Liver (tissue), 9 donors: ENCODE measurements around the gene MAPT. TPM values are rescaled to one million over a fixed set of nuclear protein-coding genes. Genes with fewer than 3 reads are reported as not detected.
A peak's percentile ranks its signal among the peaks of the same experiment; 100 is the strongest.
"Not testable (repeated sequence)": the region's sequence is repeated elsewhere in the genome, so short reads cannot be mapped to it uniquely, and the experiment has no call there.

Experiments used
- DNase-seq: peaks from one replicate; pipeline ENCODE4 v3.0.0-alpha.2; 2017; ENCODE audit warnings: low spot score
- H3K27ac ChIP-seq, 2 donors: one replicate each; pipeline ENCODE4 v1.7.0; 2013; ENCODE audit warnings: inconsistent platforms in 2 of 2, low read length in 2 of 2, control low read depth in 1 of 2, low read depth in 1 of 2, mild to moderate bottlenecking in 1 of 2
- H3K27me3 ChIP-seq, 4 donors: one replicate each; pipeline versions ENCODE4 v1.6.1 to v1.7.0; 2013; ENCODE audit warnings: low read length in 3 of 4, inconsistent platforms in 1 of 4, mild to moderate bottlenecking in 1 of 4, moderate library complexity in 1 of 4; ENCODE audit not compliant: control insufficient read depth in 4 of 4, insufficient read depth in 4 of 4
- H3K36me3 ChIP-seq, 4 donors: one replicate each; pipeline versions ENCODE4 v1.6.1 to v1.7.0; 2013; ENCODE audit warnings: low read length in 3 of 4, mild to moderate bottlenecking in 3 of 4, low read depth in 1 of 4, moderate library complexity in 1 of 4; ENCODE audit not compliant: control insufficient read depth in 4 of 4, insufficient read depth in 3 of 4
- H3K4me1 ChIP-seq, 4 donors: one replicate each; pipeline versions ENCODE4 v1.6.1 to v1.7.0; 2013; ENCODE audit warnings: low read length in 3 of 4, mild to moderate bottlenecking in 3 of 4, moderate library complexity in 1 of 4; ENCODE audit not compliant: control insufficient read depth in 4 of 4, insufficient read depth in 4 of 4
- H3K4me3 ChIP-seq, 3 donors: one replicate each; pipeline versions ENCODE4 v1.6.1 to v1.7.0; 2013; ENCODE audit warnings: low read length in 3 of 3, control low read depth in 1 of 3, low read depth in 1 of 3, mild to moderate bottlenecking in 1 of 3
- H3K9ac ChIP-seq, 2 donors: one replicate each; pipeline ENCODE4 v1.7.0; 2013; ENCODE audit warnings: low read length in 2 of 2, mild to moderate bottlenecking in 2 of 2, moderate library complexity in 2 of 2, control low read depth in 1 of 2, low read depth in 1 of 2
- H3K9me3 ChIP-seq, 4 donors: one replicate each; pipeline versions ENCODE4 v1.6.1 to v1.7.0; 2013; ENCODE audit warnings: low read length in 3 of 4; ENCODE audit not compliant: control insufficient read depth in 4 of 4
- EGR1 ChIP-seq, 2 donors: IDR thresholded peaks; 2 replicates each; pipeline ENCODE4 v1.6.1; 2016 to 2018; ENCODE audit warnings: antibody characterized with exemption in 2 of 2, low read depth in 2 of 2
- FOXA1 ChIP-seq: IDR thresholded peaks from 2 replicates; pipeline ENCODE4 v1.6.1; 2016; ENCODE audit warnings: antibody characterized with exemption
- FOXA2 ChIP-seq: IDR thresholded peaks from 2 replicates; pipeline ENCODE4 v1.6.1; 2016; ENCODE audit warnings: antibody characterized with exemption
- GABPA ChIP-seq, 2 donors: IDR thresholded peaks in 1 of 2; conservative IDR thresholded peaks in 1 of 2; 2 replicates each; pipeline ENCODE4 v1.6.1; 2016; ENCODE audit warnings: antibody characterized with exemption in 2 of 2, mild to moderate bottlenecking in 1 of 2, moderate library complexity in 1 of 2
- HNF4A ChIP-seq, 2 donors: conservative IDR thresholded peaks; 2 replicates each; pipeline ENCODE4 v1.6.1; 2016; ENCODE audit warnings: antibody characterized with exemption in 2 of 2, mild to moderate bottlenecking in 2 of 2
- HNF4G ChIP-seq: IDR thresholded peaks from 2 replicates; pipeline ENCODE4 v1.6.1; 2016; ENCODE audit warnings: antibody characterized with exemption
- JUND ChIP-seq, 2 donors: IDR thresholded peaks; 2 replicates each; pipeline ENCODE4 v1.6.1; 2016; ENCODE audit warnings: antibody characterized with exemption in 2 of 2
- NR2F2 ChIP-seq: IDR thresholded peaks from 2 replicates; pipeline ENCODE4 v1.6.1; 2016; ENCODE audit warnings: antibody characterized with exemption
- RAD21 ChIP-seq, 2 donors: IDR thresholded peaks; 2 replicates each; pipeline ENCODE4 v1.6.1; 2016; ENCODE audit warnings: antibody characterized with exemption in 2 of 2, mild to moderate bottlenecking in 2 of 2
- REST ChIP-seq: IDR thresholded peaks from 2 replicates; pipeline ENCODE4 v1.6.1; 2016; ENCODE audit warnings: antibody characterized with exemption, mild to moderate bottlenecking
- RXRA ChIP-seq, 2 donors: IDR thresholded peaks; 2 replicates each; pipeline ENCODE4 v1.6.1; 2017 to 2018; ENCODE audit warnings: antibody characterized with exemption in 2 of 2, mild to moderate bottlenecking in 1 of 2
- SP1 ChIP-seq: IDR thresholded peaks from 2 replicates; pipeline ENCODE4 v1.6.1; 2018; ENCODE audit warnings: antibody characterized with exemption, mild to moderate bottlenecking
- YY1 ChIP-seq: IDR thresholded peaks from 2 replicates; pipeline ENCODE4 v1.6.1; 2016; ENCODE audit warnings: antibody characterized with exemption, mild to moderate bottlenecking
- ZBTB33 ChIP-seq: IDR thresholded peaks from 2 replicates; pipeline ENCODE4 v1.6.1; 2016; ENCODE audit warnings: antibody characterized with exemption
- WGBS: extraction: QIAGEN DNeasy Blood & Tissue Kit; methylation state at CpG from one replicate; pipeline ENCODE4 v1.1.7; 2013; 5-methylcytosine and 5-hydroxymethylcytosine counted together
- polyA plus RNA-seq, 2 donors: library from polyadenylated mRNA; stranded (reverse) in 1 of 2; unstranded in 1 of 2; fragments of 200-250 nt in 1 of 2; fragments of >200 nt in 1 of 2; fragmentation: Nextera tagmentation in 1 of 2; extraction: Ambion mirVana in 1 of 2; gene quantifications; one replicate each; pipeline versions ENCODE4 v1.2.1 to v1.2.3, GENCODE V29; 2013 to 2015
- total RNA-seq, 2 donors: library from RNA; depleted of rRNA; stranded (reverse); fragments of >200 nt; gene quantifications; one replicate each; pipeline ENCODE4 v1.2.3, GENCODE V29; 2014
- TF ChIP-seq, protein P1 (sequence below): IDR thresholded peaks from 2 replicates; pipeline ENCODE4 v1.6.1; 2016; ENCODE audit warnings: antibody characterized with exemption
- TF ChIP-seq, protein P2 (sequence below): IDR thresholded peaks from 2 replicates; pipeline ENCODE4 v1.6.1; 2016; ENCODE audit warnings: antibody characterized with exemption
- donor health status: healthy.
- donor health status: healthy.
- donor health status: healthy.
- donor health status: healthy.
- donor health status: healthy.

Gene MAPT
- total and polyA plus RNA-seq, 4 donors = 0.05 to 0.67 (median 0.27) TPM

- H3K27me3 ChIP-seq = no peaks in the 10 kb centered on the region
- TF ChIP-seq YY1 = peak; percentile 59
- peak in 1 of 2 donors; percentile 27 for TF ChIP-seq EGR1 (IDR thresholded peaks at IDR 0.05; ENCODE audit: low read depth in 2 of 2)
- TF ChIP-seq REST = peak; percentile 77
- no peak for TF ChIP-seq HNF4G
- peak; percentile 83 to 95 for TF ChIP-seq HNF4A (conservative IDR thresholded peaks at IDR 0.05)
- peak; percentile 58 for TF ChIP-seq SP1
- TF ChIP-seq RXRA (IDR thresholded peaks at IDR 0.05) = peak; percentile 43 to 84
- no peak for TF ChIP-seq NR2F2
- TF ChIP-seq GABPA (IDR thresholded peaks at IDR 0.05 in 1 of 2, conservative IDR thresholded peaks at IDR 0.05 in 1 of 2) = no peak
- TF ChIP-seq, protein P1, sequence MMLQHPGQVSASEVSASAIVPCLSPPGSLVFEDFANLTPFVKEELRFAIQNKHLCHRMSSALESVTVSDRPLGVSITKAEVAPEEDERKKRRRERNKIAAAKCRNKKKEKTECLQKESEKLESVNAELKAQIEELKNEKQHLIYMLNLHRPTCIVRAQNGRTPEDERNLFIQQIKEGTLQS = no peak
- peak; percentile 40 for TF ChIP-seq FOXA1
- peak in 1 of 2 donors; percentile 7 for TF ChIP-seq RAD21 (IDR thresholded peaks at IDR 0.05)
- no peak for TF ChIP-seq FOXA2
- peak; percentile 37 to 57 for TF ChIP-seq JUND (IDR thresholded peaks at IDR 0.05)
- peak; percentile 92 for TF ChIP-seq ZBTB33
- TF ChIP-seq, protein P2, sequence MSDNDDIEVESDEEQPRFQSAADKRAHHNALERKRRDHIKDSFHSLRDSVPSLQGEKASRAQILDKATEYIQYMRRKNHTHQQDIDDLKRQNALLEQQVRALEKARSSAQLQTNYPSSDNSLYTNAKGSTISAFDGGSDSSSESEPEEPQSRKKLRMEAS = peak; percentile 77
- H3K4me1 ChIP-seq = peaks cover 5 to 41% (median 32%) of the 10 kb centered on the region in 4 donors
- WGBS = 35% methylated on average over 4 of the region's 4 CpGs
- no peaks in the 10 kb centered on the region for H3K36me3 ChIP-seq
- no peak overlapping the region for H3K4me3 ChIP-seq
- DNase-seq = no peak
- H3K27ac ChIP-seq = peak overlapping the region; percentile 86 to 89
- no peak overlapping the region for H3K9ac ChIP-seq
- no peaks in the 10 kb centered on the region for H3K9me3 ChIP-seq
These were observed 42.3 kb downstream of the MAPT start for GRCh38 chr17:45936610-45937009.

GRCh38 chr17:45937186-45937585, 42.8 kb downstream of the MAPT start:
- H3K9ac ChIP-seq, H3K27me3 ChIP-seq, H3K9me3 ChIP-seq, H3K4me3 ChIP-seq, H3K36me3 ChIP-seq, DNase-seq: not testable (repeated sequence)
- Histone ChIP-seq H3K4me1 (peaks cover 7 to 41% (median 31%) of the 10 kb centered on the region in 4 donors), H3K27ac (peak overlapping the region; percentile 86 to 89)
